Activated naive CD4-positive, alpha-beta T cell treated with Interleukin-2 at 50 U/mL for 16 hours (primary cell): ENCODE measurements around the gene SWT1.
"Not testable (repeated sequence)": the region's sequence is repeated elsewhere in the genome, so short reads cannot be mapped to it uniquely, and the experiment has no call there.

Experiments
- DNase-seq: peaks from one replicate; pipeline ENCODE4 v3.0.0-alpha.2; 2020

The SWT1 gene

DNA sequence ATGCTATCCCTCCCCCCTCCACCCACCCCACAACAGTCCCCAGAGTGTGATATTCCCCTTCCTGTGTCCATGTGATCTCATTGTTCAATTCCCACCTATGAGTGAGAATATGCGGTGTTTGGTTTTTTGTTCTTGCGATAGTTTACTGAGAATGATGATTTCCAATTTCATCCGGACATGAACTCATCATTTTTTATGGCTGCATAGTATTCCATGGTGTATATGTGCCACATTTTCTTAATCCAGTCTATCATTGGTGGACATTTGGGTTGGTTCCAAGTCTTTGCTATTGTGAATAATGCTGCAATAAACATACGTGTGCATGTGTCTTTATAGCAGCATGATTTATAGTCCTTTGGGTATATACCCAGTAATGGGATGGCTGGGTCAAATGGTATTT lies 95.0 kb downstream of the SWT1 start:
- not testable (repeated sequence) for DNase-seq

DNA sequence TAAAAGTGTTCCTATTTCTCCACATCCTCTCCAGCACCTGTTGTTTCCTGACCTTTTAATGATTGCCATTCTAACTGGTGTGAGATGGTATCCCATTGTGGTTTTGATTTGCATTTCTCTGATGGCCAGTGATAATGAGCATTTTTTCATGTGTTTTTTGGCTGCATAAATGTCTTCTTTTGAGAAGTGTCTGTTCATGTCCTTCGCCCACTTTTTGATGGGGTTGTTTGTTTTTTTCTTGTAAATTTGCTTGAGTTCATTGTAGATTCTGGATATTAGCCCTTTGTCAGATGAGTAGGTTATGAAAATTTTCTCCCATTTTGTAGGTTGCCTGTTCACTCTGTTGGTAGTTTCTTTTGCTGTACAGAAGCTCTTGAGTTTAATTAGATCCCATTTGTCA lies 95.4 kb downstream of the SWT1 start:
- DNase-seq = not testable (repeated sequence)

DNA sequence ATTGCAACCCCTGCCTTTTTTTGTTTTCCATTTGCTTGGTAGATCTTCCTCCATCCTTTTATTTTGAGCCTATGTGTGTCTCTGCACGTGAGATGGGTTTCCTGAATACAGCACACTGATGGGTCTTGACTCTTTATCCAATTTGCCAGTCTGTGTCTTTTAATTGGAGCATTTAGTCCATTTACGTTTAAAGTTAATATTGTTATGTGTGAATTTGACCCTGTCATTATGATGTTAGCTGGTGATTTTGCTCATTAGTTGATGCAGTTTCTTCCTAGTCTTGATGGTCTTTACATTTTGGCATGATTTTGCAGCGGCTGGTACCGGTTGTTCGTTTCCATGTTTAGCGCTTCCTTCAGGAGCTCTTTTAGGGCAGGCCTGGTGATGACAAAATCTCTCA lies 98.6 kb downstream of the SWT1 start:
- DNase-seq = not testable (repeated sequence)

DNA sequence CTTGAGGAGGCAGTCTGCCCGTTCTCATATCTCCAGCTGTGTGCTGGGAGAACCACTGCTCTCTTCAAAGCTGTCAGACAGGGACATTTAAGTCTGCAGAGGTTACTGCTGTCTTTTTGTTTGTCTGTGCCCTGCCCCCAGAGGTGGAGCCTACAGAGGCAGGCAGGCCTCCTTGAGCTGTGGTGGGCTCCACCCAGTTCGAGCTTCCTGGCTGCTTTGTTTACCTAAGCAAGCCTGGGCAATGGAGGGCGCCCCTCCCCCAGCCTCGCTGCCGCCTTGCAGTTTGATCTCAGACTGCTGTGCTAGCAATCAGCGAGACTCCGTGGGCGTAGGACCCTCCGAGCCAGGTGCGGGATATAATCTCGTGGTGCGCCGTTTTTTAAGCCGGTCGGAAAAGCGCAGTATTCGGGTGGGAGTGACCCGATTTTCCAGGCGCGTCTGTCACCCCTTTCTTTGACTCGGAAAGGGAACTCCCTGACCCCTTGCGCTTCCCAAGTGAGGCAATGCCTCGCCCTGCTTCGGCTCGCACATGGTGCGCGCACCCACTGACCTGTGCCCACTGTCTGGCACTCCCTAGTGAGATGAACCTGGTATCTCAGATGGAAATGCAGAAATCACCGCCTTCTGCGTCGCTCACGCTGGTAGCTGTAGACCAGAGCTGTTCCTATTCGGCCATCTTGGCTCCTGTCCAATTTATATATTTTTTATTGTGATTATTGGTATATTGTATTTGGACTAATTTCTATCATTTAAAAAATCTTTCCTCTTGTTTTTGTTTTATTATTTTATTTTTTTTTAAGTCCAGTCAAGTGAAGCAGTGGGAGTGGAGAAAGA lies 100.4 kb downstream of the SWT1 start:
- DNase-seq = not testable (repeated sequence)

DNA sequence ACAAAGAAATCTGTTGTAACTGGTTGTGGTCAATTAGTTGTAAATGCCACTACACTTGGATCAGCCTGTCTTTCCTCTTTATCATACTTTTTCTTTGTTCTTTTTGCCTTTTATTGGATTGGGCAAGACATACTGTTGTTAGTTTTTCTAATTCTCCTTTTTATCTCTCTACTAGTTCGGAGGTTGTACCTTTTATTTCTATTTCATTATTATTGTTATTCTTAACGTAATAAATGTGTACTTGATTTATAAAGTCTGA lies 100.9 kb downstream of the SWT1 start:
- DNase-seq = no peak

DNA sequence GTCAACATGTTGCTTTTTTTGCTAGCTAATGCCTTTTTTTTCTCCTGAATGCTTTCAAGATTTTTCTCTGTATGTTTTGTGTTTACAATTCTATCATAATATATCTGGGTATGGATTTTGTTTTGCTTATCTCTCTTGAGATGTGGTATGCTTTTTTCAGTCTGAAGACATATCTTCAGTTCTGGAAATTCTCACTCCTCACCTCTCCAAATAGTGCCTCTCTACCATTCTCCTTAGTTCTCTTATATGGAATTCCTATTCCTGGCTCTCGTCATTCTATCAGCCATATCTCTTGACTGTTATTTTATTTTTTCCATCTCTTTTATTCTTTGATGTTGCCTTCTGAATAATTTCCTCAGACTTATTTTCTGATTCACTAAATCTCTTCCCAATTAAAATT lies 101.7 kb downstream of the SWT1 start:
- no peak for DNase-seq

DNA sequence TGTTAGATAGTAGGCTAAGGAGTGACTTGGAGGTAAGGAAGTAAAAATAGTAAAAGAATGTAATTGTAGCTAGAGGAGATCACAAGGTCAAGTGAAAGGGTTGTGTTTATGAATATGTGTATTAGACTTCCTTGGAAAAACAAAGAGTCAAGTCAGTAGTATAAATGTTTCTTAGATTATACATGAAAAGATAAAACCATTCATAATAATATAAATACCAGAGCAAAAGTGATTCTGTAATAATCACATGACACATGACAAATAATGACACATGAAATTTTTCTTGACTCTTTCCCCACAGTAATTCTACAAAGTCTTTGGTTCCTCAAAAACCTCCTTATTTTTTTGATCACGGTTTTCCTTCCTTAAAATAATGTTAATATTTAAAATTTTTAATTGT lies 103.6 kb downstream of the SWT1 start:
- no peak for DNase-seq

DNA sequence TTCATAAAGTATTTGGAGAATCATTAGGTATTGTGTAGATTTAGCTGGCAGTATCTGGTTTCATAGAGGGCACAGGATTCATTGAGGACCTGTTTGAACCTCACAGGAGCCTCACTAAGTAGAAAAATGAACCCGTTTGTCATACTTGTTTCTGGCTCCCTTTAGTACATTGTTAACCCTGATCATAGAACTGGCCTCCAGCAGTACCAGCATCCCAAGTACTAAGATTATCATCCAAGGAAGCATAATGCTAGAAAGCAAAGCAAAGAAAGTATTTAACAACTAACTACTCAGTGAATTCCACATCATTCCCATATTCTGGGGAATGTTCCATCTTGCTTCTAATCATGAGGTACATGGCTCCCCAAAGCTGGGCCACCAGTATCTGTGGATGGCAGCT lies 105.2 kb downstream of the SWT1 start:
- DNase-seq = no peak

DNA sequence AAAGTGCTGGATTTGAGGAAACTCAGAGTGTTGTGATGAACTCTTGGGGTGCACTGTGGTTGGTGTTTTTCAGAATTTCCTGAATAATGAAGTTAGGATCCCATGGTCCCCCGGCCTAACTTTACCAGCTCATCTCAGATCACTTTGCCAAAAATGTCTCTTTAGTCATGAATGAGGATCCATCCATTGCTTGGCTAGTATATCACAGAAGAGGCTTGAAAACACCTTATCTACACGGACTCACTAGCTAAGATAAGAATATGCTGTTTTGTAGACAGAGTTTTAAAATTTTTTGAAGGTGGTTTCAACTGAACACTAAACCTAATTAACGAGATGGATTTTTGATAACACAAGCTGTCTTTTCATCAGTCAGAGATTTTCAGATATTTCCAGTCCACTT lies 106.3 kb downstream of the SWT1 start:
- no peak for DNase-seq

DNA sequence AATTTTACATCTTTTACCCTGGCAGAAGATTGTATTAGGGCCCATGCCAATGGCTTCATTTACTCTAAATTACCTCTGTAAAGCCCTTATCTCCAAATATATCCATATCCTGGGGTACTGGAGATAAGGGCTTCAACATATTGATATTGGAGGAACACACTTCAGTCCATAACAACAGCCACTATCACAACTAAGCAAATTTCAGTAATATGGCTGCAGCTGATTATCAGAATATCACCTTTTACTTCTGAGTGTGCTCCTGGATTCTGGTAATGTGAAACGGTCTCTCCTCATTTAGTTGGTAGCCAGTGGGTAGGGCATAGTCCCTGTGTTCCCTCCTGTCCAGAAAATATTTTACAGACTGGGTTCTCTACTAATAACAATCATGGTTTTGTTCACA lies 106.8 kb downstream of the SWT1 start:
- no peak for DNase-seq

DNA sequence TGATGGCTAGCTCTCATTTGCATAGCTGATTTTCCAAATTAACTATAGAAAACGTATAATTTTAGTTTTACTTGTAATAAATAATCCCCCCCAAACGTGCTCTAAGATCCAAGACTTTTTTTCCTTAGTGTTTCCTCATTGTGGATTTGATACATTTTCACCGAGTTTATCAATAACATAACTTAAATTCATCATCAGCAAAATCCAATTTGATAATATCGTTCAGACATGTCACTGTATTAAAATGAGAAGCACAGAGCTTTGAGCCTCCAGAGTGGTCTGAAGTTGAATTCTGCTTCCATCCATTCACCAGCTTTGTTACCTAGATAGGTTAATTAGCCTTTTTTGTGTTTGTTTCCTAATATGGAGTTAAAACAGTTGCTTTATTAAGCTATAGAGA lies 108.3 kb downstream of the SWT1 start:
- DNase-seq = no peak

DNA sequence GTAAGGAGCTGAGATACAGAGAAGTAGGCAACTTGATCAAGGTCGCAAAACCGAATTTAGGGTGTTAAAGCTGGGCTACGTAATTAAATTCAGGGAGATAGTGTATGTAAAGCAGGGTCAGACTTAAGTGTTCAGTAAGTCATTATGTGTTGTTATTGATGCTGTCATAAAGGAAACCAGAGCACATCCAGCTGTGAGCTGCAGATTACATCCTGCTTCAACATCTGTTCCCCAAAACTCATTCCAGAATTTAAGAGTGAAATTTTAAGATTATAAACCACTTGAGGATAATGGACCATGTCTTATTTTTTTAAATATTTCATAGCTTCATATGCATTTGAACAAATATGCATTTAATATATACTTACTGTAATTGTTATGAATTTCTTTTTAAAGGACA lies 110.3 kb downstream of the SWT1 start:
- DNase-seq = no peak

DNA sequence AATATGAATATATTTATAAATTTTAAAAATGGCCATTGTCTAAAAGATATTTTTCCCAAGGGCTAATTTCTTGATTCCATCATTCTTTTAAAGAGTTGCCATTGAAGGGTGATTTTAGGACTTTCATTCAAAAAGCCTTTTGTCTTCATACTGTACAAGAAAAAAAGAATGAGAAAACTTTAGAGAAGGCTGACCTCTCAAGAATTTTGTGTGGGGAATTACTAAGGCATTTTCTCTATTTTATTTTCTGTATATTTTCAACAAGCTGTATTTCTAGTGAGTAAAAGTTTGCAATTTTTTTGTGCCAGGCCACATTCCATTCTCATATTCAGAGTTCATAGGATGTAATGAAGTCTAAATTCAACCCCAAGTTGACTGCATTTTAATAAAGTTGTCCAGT lies 110.7 kb downstream of the SWT1 start:
- no peak for DNase-seq

DNA sequence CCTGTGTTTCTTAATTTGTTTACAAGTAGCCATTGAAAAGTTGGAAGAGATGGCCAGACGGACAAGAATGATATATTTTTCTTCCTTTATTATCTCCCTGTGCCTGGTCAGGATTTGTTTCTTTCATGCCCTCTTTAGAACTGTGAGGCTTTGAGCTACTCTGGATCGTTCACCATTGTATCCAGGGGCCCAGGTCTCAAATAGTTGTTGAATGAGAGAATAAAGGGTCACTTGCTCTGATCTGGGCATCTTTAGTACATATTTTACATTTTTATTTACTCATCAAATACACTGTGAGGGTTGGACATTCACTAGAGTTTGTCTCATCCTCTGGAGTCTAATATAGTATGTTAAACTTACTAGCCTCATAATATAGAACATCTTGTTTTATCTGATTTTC lies 111.4 kb downstream of the SWT1 start:
- DNase-seq = no peak

DNA sequence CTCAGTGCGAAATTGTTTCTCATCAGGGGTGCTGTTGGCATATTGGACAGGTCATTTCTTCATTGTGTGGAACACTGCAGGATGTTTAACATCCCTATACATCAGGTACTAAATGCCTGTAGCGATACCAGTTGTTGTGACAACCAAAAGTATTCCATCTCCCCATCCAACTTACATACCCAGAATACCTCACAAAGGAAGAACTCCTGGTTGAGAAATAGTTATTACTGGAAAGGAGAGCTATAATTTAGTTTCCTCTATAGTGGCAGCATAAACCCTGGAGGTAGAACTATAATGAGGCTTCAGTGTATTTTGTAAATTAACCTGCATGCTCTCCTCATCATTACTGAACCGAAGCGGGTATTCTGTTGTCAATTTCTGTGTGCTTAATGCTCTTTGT lies 115.0 kb downstream of the SWT1 start:
- no peak for DNase-seq

DNA sequence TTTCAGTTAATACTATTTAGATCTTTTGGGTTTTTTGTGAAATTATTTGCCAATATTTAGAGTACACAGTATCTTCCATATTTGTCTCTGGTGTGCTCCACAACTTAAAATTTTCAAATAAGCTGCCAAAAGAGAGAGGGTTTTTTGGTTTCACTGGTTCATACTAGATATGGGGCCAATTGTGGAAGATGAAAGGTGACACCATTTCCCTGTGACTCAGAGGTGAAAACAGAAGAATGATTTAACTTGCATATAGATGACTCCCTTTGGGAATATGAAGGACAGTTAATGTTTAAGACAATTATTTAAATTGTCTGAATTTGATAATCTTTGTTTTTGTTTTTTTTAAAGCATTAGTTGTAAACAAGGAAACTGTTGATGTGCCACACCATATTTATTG lies 122.6 kb downstream of the SWT1 start:
- DNase-seq = no peak

DNA sequence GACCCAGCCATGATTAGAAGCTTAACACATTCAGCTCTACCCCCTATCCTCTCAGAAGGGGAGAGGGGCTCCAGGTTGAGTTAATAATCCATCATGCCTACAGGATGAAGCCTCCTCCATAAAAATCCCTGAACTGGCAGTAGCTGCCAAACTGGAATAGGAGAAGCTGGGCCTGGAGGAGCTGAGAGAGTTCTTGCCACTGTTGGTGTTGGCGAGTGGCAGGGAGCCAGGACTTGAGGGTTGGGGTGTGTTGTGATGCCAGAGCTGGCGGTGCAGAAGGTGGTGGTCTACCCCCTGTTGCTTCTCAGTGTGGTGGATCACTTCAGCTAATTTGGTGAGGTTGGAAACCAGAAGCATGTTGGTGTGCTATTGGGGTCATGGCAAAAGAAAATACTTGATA lies 123.6 kb downstream of the SWT1 start:
- DNase-seq = no peak

DNA sequence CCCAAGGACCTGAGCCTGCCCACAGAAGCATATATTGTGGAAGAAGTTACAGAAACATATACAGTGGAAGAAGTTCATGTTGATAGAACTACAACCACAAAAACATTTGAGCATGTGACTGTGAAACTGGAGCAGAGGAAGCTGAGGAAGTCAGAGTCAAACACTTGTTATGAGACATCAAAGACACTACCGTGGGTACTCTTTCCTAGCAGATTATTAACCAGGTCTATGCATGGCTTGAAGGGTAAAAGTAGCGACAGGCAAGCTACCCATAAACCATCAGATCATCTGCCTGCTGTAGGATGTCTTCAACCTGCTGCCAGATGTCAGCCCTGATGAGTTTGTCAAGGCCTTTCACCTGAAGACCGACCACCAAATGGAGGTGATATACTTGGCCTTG lies 124.3 kb downstream of the SWT1 start:
- peak; percentile 10 for DNase-seq

DNA sequence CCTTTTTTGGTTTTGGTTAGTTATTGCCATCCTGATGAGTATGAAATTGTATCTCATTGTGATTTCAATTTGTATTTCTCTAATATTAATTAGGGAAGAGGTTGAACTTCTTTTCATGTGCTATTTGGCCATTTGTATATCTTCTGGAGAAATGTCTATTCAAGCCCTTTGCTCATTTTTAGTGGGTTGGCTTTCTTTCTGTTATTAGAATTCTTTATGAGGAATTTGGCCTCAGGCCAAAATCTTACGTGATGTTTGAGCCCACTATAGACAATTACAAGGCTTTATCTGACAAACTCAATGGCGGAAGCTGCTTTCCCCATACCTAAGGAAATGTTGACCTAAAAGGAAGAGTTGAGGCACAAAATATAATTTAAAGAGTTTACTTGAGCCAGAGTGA lies 127.1 kb downstream of the SWT1 start:
- no peak for DNase-seq

DNA sequence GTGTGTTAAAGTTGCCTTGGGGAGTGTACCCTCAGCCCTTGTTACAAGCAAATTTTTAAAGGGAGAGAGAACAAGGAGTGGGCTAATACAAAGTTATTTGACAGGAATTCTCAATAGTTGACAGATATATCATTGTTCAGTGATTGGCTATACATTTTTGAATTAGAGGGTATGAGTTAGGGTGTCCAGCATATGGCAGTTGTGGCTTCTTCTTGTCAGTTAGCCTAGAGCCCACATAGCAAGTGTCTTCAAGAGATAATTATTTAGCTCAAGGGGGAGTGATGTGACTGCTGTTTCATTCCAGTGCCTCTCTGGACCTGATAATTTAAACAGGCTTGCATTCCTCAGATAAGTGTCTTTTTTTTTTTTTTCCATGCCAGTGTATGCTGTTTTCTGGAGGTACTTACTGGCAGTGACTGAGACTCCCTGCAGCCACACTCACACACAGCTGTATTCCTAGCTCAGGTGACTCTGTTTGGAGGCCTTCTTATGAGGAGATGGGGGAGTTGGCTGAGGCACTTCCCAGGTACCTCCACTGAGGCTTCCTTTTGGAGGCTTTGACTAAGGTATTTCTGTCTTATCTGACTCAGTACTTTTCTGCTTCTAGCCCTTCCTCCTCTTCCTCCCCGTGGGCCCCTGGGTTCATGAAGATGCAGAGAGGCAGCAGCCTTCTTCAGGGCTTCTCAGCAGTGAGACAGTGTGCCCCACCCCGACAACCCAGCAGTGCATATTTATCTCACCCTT lies 127.7 kb downstream of the SWT1 start:
- DNase-seq = no peak

DNA sequence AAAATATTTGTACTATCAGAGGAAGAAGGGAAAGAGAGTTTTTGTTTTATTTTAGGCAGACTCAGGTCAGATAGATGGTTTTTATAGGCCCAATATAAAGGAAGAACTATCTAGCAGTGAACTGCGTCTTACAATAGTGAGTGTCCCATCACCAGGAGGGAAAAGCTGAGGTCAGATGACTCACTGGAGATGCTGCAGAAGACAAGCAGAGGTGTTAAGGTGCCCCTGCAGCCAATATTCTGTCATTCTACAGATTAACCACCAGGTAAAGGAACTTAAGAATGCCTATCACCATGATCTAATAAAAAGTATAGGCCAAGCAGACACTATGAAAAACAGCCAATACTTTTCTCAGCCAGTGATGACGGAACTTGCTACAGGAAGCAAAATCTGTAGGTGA lies 130.5 kb downstream of the SWT1 start:
- DNase-seq = no peak

DNA sequence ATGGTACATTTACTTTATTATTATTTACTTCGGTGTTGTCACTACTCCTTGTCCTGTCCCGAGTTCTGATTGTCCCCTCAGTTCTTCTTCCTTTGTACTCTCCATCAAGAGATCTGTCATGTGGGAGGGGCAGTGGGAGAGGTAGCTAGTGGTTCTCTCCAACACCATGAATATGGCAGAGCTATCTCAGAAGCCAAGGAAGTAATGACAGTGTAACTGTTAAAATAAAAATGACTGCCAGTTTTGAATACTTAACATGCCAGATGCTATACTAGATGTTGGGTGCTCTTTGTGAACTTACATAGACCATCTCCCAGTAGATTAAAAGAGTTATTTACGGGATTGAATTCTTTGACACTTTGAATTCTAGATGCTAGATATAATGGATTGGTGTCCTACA lies 131.5 kb downstream of the SWT1 start:
- no peak for DNase-seq

DNA sequence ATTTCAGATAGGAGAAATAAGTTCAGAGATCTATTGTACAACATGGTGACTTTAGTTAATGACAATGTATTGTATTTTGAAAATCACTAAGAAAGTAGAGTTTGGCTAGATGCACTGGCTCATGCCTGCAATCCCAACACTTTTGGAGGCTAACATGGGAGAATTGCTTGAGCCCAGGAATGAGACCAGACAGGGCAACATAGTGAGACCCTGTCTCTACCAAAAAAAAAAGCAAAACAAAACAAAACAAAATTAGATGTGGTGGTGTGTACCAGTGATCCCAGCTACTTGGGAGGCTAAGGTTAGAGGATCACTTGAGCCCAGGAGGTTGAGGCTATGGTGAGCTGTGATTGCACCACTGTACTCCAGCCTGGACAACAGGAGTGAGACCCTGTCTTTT lies 132.9 kb downstream of the SWT1 start:
- DNase-seq = no peak

DNA sequence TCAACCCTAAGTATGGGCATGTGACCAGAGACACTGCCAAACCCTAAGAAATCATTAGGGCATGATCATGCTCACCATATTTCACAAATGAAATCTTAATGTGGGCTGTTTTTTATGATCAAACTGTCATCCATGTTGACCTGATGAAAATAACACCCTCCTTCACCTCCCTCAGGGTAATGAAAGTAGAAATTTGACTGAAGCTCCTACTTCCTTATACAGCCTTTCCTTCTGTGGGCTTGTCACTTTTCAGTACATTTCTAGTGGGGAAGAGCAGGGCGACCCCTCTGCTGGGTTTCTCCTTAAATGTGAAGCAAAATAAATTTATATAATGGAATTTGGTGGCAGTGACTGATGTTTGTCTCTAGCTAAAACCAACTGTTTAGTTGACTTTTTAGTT lies 134.2 kb downstream of the SWT1 start:
- no peak for DNase-seq

DNA sequence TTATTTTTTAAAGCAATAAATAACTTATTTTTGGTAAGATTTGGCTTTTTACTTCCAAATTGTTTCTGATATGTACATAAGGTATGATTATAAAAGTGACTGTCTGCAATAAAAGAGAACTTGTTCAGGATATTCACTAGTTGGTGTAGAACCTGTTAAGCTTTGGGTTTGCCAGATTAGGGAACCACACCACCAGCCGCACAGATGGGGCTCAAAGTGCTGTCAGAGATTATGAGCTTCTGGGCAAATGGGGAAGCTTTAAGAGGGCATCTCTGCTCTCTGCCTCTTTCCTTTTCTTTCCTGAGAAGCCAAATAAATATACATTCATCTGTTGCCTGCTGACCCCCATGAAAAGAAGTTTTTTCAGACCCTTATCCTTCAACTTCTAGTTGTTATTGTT lies 134.7 kb downstream of the SWT1 start:
- DNase-seq = no peak
